HG03469 (cell line): ENCODE measurements around the gene APOLD1.
"Not testable (repeated sequence)": the region's sequence is repeated elsewhere in the genome, so short reads cannot be mapped to it uniquely, and the experiment has no call there.

Source experiments
- ATAC-seq: cut with Tn5 transposase; IDR thresholded peaks from one replicate; pipeline ENCODE4 v1.9.1; 2021; ENCODE audit warnings: mild to moderate bottlenecking, moderate library complexity, moderate number of reproducible peaks; ENCODE audit not compliant: unreplicated experiment

APOLD1 gene

DNA sequence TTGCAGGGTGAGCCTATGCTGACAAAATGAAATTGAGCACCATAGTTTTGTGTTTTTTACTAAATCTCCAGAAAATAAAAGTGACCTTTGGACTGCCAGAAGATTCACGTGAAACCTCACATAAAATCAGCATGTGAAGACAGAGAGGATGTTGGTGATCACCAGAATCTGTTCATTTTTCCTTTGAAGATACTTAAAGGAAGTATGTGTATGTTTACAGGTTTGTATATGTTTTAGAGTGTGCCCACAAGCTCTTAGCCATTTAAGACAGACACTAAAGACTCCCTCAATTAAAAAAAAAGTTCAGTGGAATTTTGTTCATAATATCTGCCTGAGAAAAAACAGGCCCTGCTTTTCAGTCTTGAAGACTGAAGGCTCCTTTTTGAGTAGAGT lies 53.5 kb downstream of the APOLD1 start:
- no peak for ATAC-seq

- ATAC-seq = not testable (repeated sequence)
These were observed 54.0 kb downstream of the APOLD1 start for GRCh38 chr12:12839439-12839838.

DNA sequence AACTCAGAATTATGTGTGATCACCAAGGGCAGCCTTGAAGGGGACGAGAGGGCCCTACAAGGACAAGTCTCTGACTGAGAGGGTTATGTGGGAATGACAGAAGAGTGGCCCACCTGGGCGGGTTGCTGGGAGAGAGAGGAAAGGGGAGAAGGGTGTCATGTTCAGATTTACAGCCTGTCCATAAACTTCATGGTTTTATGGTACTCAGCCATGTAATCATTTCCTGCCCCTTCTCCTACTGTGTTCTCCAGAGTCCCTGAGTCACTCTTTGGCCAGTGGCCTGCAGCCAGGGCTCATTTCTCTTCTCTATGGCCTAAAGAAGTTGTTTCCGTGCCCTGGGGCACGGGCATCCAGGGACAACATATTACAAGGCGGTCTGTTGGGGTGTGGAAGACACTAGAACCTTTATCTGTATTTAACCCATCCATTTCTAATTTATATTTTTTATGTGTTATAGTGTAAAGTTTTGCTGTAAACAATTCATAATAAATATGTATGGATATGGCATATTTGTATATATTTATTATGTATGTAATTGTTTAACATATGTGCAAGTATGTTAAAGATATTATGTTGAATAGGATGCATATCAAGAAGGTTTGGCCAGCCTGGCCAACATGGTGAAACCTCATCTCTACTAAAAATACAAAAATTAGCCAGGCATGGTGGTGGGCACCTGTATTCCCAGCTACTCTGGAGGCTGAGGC lies 54.6 kb downstream of the APOLD1 start:
- no peak for ATAC-seq

GRCh38 chr12:12840580-12840899 lies 55.1 kb downstream of the APOLD1 start:
- ATAC-seq = no peak
